HepG2 (cell line): ENCODE data around the gene RABGAP1. TPM values are rescaled to one million over a fixed set of nuclear protein-coding genes. Genes with fewer than 3 reads are reported as not detected.

ENCODE experiments used
- ATAC-seq: fragments of 200-7000 bp; cut with Tn5 transposase; 3 replicates; pipeline ENCODE4 v1.9.1; 2020; ENCODE audit warnings: mild to moderate bottlenecking, moderate library complexity
- BruUV-seq: library from RNA; stranded (reverse); fragments of 400-500 nt; replicated peaks from 2 replicates; lab custom pipeline; 2021; lab: Mats Ljungman, UMichigan
- CTCF ChIA-PET: fragments of 300-600 bp; formaldehyde crosslinking; extraction: SDS; loops from one replicate; lab custom pipeline; 2021; ENCODE audit warnings: low total read pairs, inconsistent platforms, low intra/inter-chr PET ratio; lab: Yijun Ruan, JAX
- POLR2A ChIA-PET: fragments of 350-600 bp; sonication (Branson Sonifier 250); formaldehyde crosslinking; loops from one replicate; lab custom pipeline; 2020; ENCODE audit warnings: antibody characterized with exemption, inconsistent platforms; lab: Yijun Ruan, JAX
- DNase-seq: peaks from one replicate; pipeline ENCODE4 v3.0.0-alpha.2; 2015; ENCODE audit warnings: low spot score
- FAIRE-seq: peaks from 3 replicates; lab custom pipeline; 2011; peaks lifted over from hg19 to GRCh38; lab: Jason Lieb, UNC
- H2AFZ ChIP-seq: one replicate; pipeline ENCODE4 v1.6.1; 2011; ENCODE audit warnings: low read length, inconsistent platforms
- H3K27ac ChIP-seq: fragments of 300-600 bp; 3 replicates; pipeline ENCODE4 v1.8.0; 2011; ENCODE audit warnings: mixed run types, mild to moderate bottlenecking, mixed read lengths, low read length, inconsistent platforms; ENCODE audit not compliant: insufficient read depth; ENCODE audit errors: extremely low read length
- H3K27me3 ChIP-seq, 2 experiments: fragments of 200-600 bp in 1 of 2; 2 replicates in 1 of 2; 3 replicates in 1 of 2; pipeline versions ENCODE4 v1.6.0 to v1.8.0; 2011; ENCODE audit warnings: low read length in 2 of 2, mild to moderate bottlenecking in 2 of 2, moderate library complexity in 2 of 2, inconsistent platforms in 1 of 2; ENCODE audit not compliant: insufficient read depth in 2 of 2, control insufficient read depth in 1 of 2
- H3K36me3 ChIP-seq, 2 experiments: fragments of 200-600 bp in 1 of 2; replicated peaks in 1 of 2; 2 replicates in 1 of 2; 3 replicates in 1 of 2; pipeline versions ENCODE4 v1.5.1 to v1.8.0; 2011; ENCODE audit warnings: low read length in 2 of 2, inconsistent platforms in 1 of 2; ENCODE audit not compliant: insufficient read depth in 2 of 2, control insufficient read depth in 1 of 2
- H3K4me1 ChIP-seq: 2 replicates; pipeline ENCODE4 v1.5.1; 2012; ENCODE audit warnings: low read length, inconsistent platforms; ENCODE audit not compliant: insufficient read depth
- H3K4me2 ChIP-seq: 2 replicates; pipeline ENCODE4 v1.6.0; 2011; ENCODE audit warnings: low read depth, low read length, inconsistent platforms
- H3K4me3 ChIP-seq, 3 experiments: fragments of 200-600 bp in 1 of 3; sonication (generic), shearing (Covaris generic) in 1 of 3; replicated peaks in 1 of 3; 2 replicates each; pipeline ENCODE4 v1.5.1; 2011 to 2016; ENCODE audit warnings: low read length in 3 of 3, inconsistent platforms in 2 of 3, low read depth in 2 of 3, mild to moderate bottlenecking in 2 of 3, control low read depth in 1 of 3, mixed read lengths in 1 of 3; ENCODE audit not compliant: insufficient read depth in 1 of 3
- H3K79me2 ChIP-seq: one replicate; pipeline ENCODE4 v1.6.1; 2011; ENCODE audit warnings: low read length, inconsistent platforms; ENCODE audit not compliant: insufficient read depth
- H3K9ac ChIP-seq: 2 replicates; pipeline ENCODE4 v1.6.0; 2011; ENCODE audit warnings: mild to moderate bottlenecking, low read depth, low read length, inconsistent platforms; ENCODE audit not compliant: insufficient read depth
- H3K9me3 ChIP-seq: 2 replicates; pipeline ENCODE4 v1.5.1; 2012; ENCODE audit warnings: mild to moderate bottlenecking, low read length
- H4K20me1 ChIP-seq: 2 replicates; pipeline ENCODE4 v1.6.0; 2011; ENCODE audit warnings: inconsistent platforms, mild to moderate bottlenecking, low read length, moderate library complexity; ENCODE audit not compliant: insufficient read depth
- POLR2AphosphoS5 ChIP-seq: IDR thresholded peaks from 2 replicates; pipeline ENCODE4 v1.6.1; 2012; ENCODE audit warnings: low read depth, low read length
- REST ChIP-seq, 2 experiments: IDR thresholded peaks; 2 replicates each; pipeline ENCODE4 v1.6.1; 2011 to 2012; ENCODE audit warnings: low read length in 2 of 2, borderline replicate concordance in 1 of 2, low read depth in 1 of 2, mild to moderate bottlenecking in 1 of 2, moderate library complexity in 1 of 2
- WGBS: methylation state at CpG from one replicate; pipeline ENCODE4 v1.1.6; 2017; ENCODE audit warnings: low lambda C conversion rate; 5-methylcytosine and 5-hydroxymethylcytosine counted together
- in situ Hi-C: cut with HindIII; loops from 2 replicates; pipeline ENCODE4 v1.10.0; 2017; ENCODE audit warnings: low pct_unique_long_range_greater_than_20kb; ENCODE audit not compliant: extremely low pct_ligation_motif_present
- intact Hi-C: fragments of 100-400 bp; cut with micrococcal nuclease; formaldehyde crosslinking; loops from one replicate; pipeline ENCODE4 v1.10.0; 2022; ENCODE audit not compliant: unreplicated experiment
- polyA plus RNA-seq, 8 experiments: library from polyadenylated mRNA; depleted of rRNA in 3 of 8; stranded (reverse) in 7 of 8; unstranded in 1 of 8; fragments of >200 nt; fragmentation: Illumina TruSeq in 4 of 8; extraction: Trizol in 4 of 8; gene quantifications; 2 replicates each; pipeline versions ENCODE4 v1.2.1 to v1.2.3, GENCODE V29; 2011 to 2016; ENCODE audit warnings: low read depth in 4 of 8, missing spikeins in 1 of 8, mixed read lengths in 1 of 8; ENCODE audit not compliant: insufficient read depth in 1 of 8
- total RNA-seq, 5 experiments: library from RNA; depleted of rRNA; stranded (reverse); fragments of >200 nt; fragmentation: Illumina TruSeq; extraction: Trizol; gene quantifications; 2 replicates each; pipeline ENCODE4 v1.2.3, GENCODE V29; 2016; ENCODE audit warnings: low read depth in 1 of 5

Gene RABGAP1
- total and polyA plus RNA-seq, 2 of the 13 experiments (the other 11 are each of a cell fraction or from before 2014, with no cell fraction given): 19.1 to 19.3 TPM

- Histone ChIP-seq H3K9ac (peak overlapping the region; percentile 92; the same call in 1 of the 2 replicates), H3K79me2 (peaks cover 59% of the 10 kb centered on the region), H3K36me3 (no peaks in the 10 kb centered on the region), H3K4me1 (peaks cover 27% of the 10 kb centered on the region), H2AFZ (no peak overlapping the region), H4K20me1 (no peaks in the 10 kb centered on the region), H3K4me2 (peak overlapping the region; percentile 86), H3K4me3 (peak overlapping the region; percentile 72 to 99 (median 85); a peak in 3 of 6 replicates), H3K27me3 (no peaks in the 10 kb centered on the region; a peak in 1 of 5 replicates), H3K9me3 (no peaks in the 10 kb centered on the region), H3K27ac (no peak overlapping the region)
- 91% methylated on average over 1 of the region's 1 CpG for WGBS
- no peak for FAIRE-seq
- in situ Hi-C loops: no loop called here
- no TSS peak for BruUV-seq
- TF ChIP-seq REST (IDR thresholded peaks at IDR 0.05; ENCODE audit: borderline replicate concordance in 1 of 2, low read depth in 1 of 2, low read length in 2 of 2) (0 out of 4 replicates have a peak, but pooled peaks of 1 of the 2 experiments have one; percentile 13), POLR2AphosphoS5 (no peak)
- no peak for DNase-seq
- no peak for ATAC-seq
- POLR2A ChIA-PET: interaction anchor here (0.9 to 1.4 kb wide), 2 partner anchors 11 to 17 kb away, joined by 7 to 9 read pairs; partner anchors contain the start of genes RABGAP1 and ZBTB6
- CTCF ChIA-PET: no interaction called here
- intact Hi-C loops: loop anchor here (2.0 kb wide), 1 partner anchor 17 kb away; the partner anchor contains the start of gene ZBTB6
Observed at GRCh38 chr9:122929796-122930354, 10.9 kb upstream of the RABGAP1 start.
